ENCODE measurements around the gene LIN37. TPM values are rescaled to one million over a fixed set of nuclear protein-coding genes. Genes with fewer than 3 reads are reported as not detected.
A peak's percentile ranks its signal among the peaks of the same experiment; 100 is the strongest.

The LIN37 gene
- total RNA-seq, 1 donor from 2014 or later, result 13.1 TPM

GRCh38 chr19:35757231-35757748, 8.9 kb downstream of the LIN37 start:
- Mint-ChIP-seq H3K27me3 (peaks cover 20% of the 10 kb centered on the region), H3K9me3 (ENCODE audit: low read depth) (no peaks in the 10 kb centered on the region), H3K36me3 (ENCODE audit: insufficient read depth) (peaks cover 17% of the 10 kb centered on the region), H3K4me3 (ENCODE audit: low read depth) (peak overlapping the region; percentile 94), H3K27ac (peak overlapping the region; percentile 91), H3K4me1 (ENCODE audit: low read depth) (peaks cover 12% of the 10 kb centered on the region)
- TF ChIP-seq CTCF (IDR thresholded peaks at IDR 0.05; ENCODE audit: unreplicated experiment), result no peak
- no peak for DNase-seq (ENCODE audit: low spot score, unreplicated experiment)

DNA sequence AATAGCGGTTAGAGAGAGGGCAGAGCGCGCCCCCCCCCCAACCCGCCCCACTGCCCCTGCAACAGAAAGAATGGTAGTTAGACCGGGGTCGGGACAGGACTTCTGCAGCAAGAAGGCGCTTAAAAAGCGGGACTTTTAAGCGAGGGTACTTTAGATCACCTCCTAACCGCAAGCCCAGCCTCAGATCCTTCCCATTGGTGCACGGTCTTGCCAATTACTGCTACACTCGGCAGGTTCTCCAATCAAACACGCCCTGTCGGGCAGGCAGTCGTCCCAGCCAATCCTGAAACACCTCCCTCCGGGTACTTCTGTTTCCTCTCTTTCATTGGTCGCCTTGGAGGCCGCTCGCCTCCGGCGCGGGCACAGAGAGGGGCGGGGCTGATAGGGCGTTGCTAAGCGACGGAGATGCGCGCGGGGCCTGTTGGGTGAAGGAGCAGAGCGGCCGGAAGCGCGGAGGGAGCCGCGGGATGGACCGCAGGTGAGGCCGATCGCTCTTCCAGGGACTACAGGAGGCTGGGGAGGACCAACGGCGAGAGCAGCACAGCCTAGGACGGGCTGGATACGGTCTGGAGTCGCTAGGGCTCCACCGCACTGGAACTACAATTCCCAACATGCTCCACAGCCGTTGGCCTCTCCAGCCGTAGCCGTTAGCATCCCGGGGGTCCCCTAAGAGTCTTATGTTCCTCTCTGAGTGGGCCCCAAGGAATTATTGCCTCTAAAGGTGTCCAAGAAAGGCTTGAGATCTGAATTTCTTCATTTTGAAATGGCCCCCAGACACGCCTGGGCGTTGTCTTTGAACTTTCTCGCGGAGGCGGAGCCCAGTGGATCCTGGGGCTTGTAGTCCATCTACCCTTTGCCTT, 9.6 kb downstream of the LIN37 start, which contains the start of gene PROSER3:
PROSER3 (plus strand) TSS at position 428 of the 860 bp plus-strand sequence; CDS start at position 468, 40 bp downstream.
- H3K9me3 Mint-ChIP-seq (ENCODE audit: low read depth), result no peaks in the 10 kb centered on the region
- peaks cover 12% of the 10 kb centered on the region for H3K4me1 Mint-ChIP-seq (ENCODE audit: low read depth)
- peak within 1 kb of the TSS; percentile 94 for H3K4me3 Mint-ChIP-seq (ENCODE audit: low read depth)
- TF ChIP-seq CTCF (IDR thresholded peaks at IDR 0.05; ENCODE audit: unreplicated experiment), result no peak
- peaks cover 20% of the 10 kb centered on the region for H3K27me3 Mint-ChIP-seq
- peaks cover 17% of the 10 kb centered on the region for H3K36me3 Mint-ChIP-seq (ENCODE audit: insufficient read depth)
- peak within 1 kb of the TSS; percentile 91 for H3K27ac Mint-ChIP-seq
- peak; percentile 97 for DNase-seq (ENCODE audit: low spot score, unreplicated experiment)

- no peak for DNase-seq (ENCODE audit: low spot score, unreplicated experiment)
- Mint-ChIP-seq H3K27me3 (peaks cover 13% of the 10 kb centered on the region), H3K4me3 (ENCODE audit: low read depth) (peak overlapping the region; percentile 94), H3K9me3 (ENCODE audit: low read depth) (no peaks in the 10 kb centered on the region), H3K4me1 (ENCODE audit: low read depth) (peaks cover 12% of the 10 kb centered on the region), H3K36me3 (ENCODE audit: insufficient read depth) (peaks cover 13% of the 10 kb centered on the region), H3K27ac (peak overlapping the region; percentile 74)
- no peak for TF ChIP-seq CTCF (IDR thresholded peaks at IDR 0.05; ENCODE audit: unreplicated experiment)
Observed at GRCh38 chr19:35759697-35760096, 11.3 kb downstream of the LIN37 start.

DNA sequence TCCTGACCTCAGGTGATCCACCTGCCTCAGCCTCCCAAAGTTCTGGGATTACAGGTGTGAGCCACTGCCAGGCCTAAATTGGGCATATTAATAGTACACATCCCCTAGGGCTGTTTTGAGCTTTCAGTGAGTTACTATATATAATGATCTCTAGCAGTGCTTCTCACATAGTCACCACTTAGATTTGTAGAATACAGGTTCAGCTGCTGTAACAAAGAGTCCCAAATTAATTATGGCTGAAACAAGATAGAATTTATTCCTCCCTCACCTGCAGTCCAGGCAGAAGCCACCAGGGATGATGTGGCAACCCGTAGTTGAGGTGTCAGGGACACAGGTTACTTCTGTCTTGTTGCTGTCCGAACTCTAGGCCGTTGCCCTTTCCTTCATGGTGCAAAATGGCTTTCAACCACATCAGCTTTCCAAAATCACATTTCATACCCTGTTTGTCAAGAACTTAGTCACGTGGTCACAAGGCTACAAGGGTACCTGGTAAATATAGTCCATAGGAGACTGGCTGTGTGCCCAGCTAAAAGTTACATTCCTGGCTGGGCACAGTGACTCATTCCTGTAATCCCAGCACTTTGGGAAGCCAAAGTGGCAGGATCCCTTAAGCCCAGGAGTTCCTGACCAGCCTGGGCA, 12.5 kb downstream of the LIN37 start:
- Mint-ChIP-seq H3K27me3 (peaks cover 6% of the 10 kb centered on the region), H3K36me3 (ENCODE audit: insufficient read depth) (peaks cover 8% of the 10 kb centered on the region), H3K4me3 (ENCODE audit: low read depth) (no peak overlapping the region), H3K27ac (no peak overlapping the region), H3K9me3 (ENCODE audit: low read depth) (no peaks in the 10 kb centered on the region), H3K4me1 (ENCODE audit: low read depth) (peaks cover 12% of the 10 kb centered on the region)
- no peak for DNase-seq (ENCODE audit: low spot score, unreplicated experiment)
- no peak for TF ChIP-seq CTCF (IDR thresholded peaks at IDR 0.05; ENCODE audit: unreplicated experiment)
